ENCODE data around the gene TBCE. TPM values are rescaled to one million over a fixed set of nuclear protein-coding genes. Genes with fewer than 3 reads are reported as not detected.

The TBCE gene
- total and polyA plus RNA-seq, 9 of the 15 experiments (the other 6 are each of a cell fraction or from before 2014, with no cell fraction given), result 52.6 to 92.1 (median 82.1) TPM

DNA sequence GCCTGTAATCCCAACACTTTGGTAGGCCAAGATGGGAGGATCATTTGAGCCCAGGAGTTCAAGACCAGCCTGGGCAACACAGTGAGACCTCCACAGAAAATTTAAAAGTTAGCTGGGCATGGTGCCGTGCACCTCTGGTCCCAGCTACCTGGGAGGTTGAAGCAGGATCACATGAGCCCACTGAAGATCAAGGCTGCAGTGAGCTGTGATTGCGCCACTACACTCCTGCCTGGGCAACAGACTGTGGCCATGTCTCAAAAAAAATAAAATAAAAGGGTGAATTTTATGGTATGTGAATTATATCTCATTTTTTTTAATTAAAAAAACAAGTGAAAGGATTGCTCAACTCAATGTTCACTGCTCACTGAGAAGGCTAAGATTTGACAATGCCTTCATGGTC lies 48.0 kb upstream of the TBCE start:
- POLR2A ChIA-PET, result interaction anchor here (3.0 to 7.3 kb wide), 2 partner anchors 7 to 12 kb away, joined by 15 to 38 read pairs; partner anchors contain the start of genes ARID4B and GGPS1

GRCh38 chr1:235320521-235321179 lies 46.6 kb upstream of the TBCE start:
- H3K27ac ChIP-seq (ENCODE audit: extremely low read depth, low read depth, low read length), result peak overlapping the region; percentile 16; the same call in 1 of the 3 replicates
- H2AFZ ChIP-seq (ENCODE audit: low read depth, low read length), result no peak overlapping the region
- no peak overlapping the region for H3K9ac ChIP-seq (ENCODE audit: insufficient read depth in 1 of 2, low read depth in 2 of 2, low read length in 2 of 2)
- H3K4me1 ChIP-seq (replicated peaks in 1 of 2; ENCODE audit: control insufficient read depth in 2 of 2, insufficient read depth in 2 of 2, low read length in 2 of 2), result peaks cover 4 to 7% of the 10 kb centered on the region in 2 experiments; a peak in 3 of 5 replicates
- no TSS peak for BruUV-seq (replicated peaks)
- no peak overlapping the region for H3K4me2 ChIP-seq (ENCODE audit: insufficient read depth, low read length)
- H4K20me1 ChIP-seq (replicated peaks; ENCODE audit: control insufficient read depth, insufficient read depth, low read length), result no peaks in the 10 kb centered on the region; the same call in 1 of the 2 replicates
- no peaks in the 10 kb centered on the region for H3K9me1 ChIP-seq (ENCODE audit: control insufficient read depth, insufficient read depth, low read length)
- intact Hi-C loops (cut with micrococcal nuclease) (no loop called here), in situ Hi-C loops (cut with MboI) (no loop called here)
- peaks cover 48% of the 10 kb centered on the region for H3K36me3 ChIP-seq (ENCODE audit: control insufficient read depth, insufficient read depth, low read length)
- WGBS (ENCODE audit: insufficient coverage, low coverage, missing lambda C conversion rate), result 59% methylated on average over 6 of the region's 6 CpGs
- ChIA-PET CTCF (ENCODE audit: low intra/inter-chr PET ratio) (no interaction called here), POLR2A (interaction anchor here (0.6 kb wide), 1 partner anchor 10 kb away, joined by 3 read pairs; no protein-coding TSS in a partner anchor)
- H3K79me2 ChIP-seq (ENCODE audit: control insufficient read depth, insufficient read depth, low read length), result peaks cover 95% of the 10 kb centered on the region
- FAIRE-seq (no peak), ATAC-seq (peak; percentile 4), DNase-seq (ENCODE audit: extremely low read depth in 1 of 4, low spot score in 3 of 4) (no peak)
- H3K4me3 ChIP-seq, result no peak overlapping the region
- H3K27me3 ChIP-seq (ENCODE audit: control insufficient read depth in 2 of 2, insufficient read depth in 2 of 2, low read length in 2 of 2), result no peaks in the 10 kb centered on the region
- H3K9me3 ChIP-seq (replicated peaks; ENCODE audit: control insufficient read depth, insufficient read depth, low read depth, low read length), result no peaks in the 10 kb centered on the region
- TF ChIP-seq MBD2 (IDR thresholded peaks at IDR 0.05; ENCODE audit: borderline replicate concordance, low read depth), result no peak
- 0 out of 2 replicates have a peak, but pooled peaks have one; percentile 18 for TF ChIP-seq HDGF (IDR thresholded peaks at IDR 0.05)
- TF ChIP-seq CHD4 (IDR thresholded peaks at IDR 0.05; ENCODE audit: insufficient read depth, insufficient replicate concordance, low read depth, low read length, poor library complexity, severe bottlenecking), result no peak
- no peak for TF ChIP-seq XRCC5 (IDR thresholded peaks at IDR 0.05; ENCODE audit: low read depth, low read length)
- TF ChIP-seq FOXA3 (CRISPR knock-in tag; conservative IDR thresholded peaks at IDR 0.05 in 1 of 2, IDR thresholded peaks at IDR 0.05 in 1 of 2), result 0 out of 4 replicates have a peak, but pooled peaks of 1 of the 2 experiments have one; percentile 45
- TF ChIP-seq, protein P1, sequence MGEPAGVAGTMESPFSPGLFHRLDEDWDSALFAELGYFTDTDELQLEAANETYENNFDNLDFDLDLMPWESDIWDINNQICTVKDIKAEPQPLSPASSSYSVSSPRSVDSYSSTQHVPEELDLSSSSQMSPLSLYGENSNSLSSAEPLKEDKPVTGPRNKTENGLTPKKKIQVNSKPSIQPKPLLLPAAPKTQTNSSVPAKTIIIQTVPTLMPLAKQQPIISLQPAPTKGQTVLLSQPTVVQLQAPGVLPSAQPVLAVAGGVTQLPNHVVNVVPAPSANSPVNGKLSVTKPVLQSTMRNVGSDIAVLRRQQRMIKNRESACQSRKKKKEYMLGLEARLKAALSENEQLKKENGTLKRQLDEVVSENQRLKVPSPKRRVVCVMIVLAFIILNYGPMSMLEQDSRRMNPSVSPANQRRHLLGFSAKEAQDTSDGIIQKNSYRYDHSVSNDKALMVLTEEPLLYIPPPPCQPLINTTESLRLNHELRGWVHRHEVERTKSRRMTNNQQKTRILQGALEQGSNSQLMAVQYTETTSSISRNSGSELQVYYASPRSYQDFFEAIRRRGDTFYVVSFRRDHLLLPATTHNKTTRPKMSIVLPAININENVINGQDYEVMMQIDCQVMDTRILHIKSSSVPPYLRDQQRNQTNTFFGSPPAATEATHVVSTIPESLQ (CRISPR knock-in tag; IDR thresholded peaks at IDR 0.05), result no peak
- TF ChIP-seq CBFA2T2 (conservative IDR thresholded peaks at IDR 0.05), result no peak
- TF ChIP-seq ZNF696 (CRISPR knock-in tag; conservative IDR thresholded peaks at IDR 0.05), result no peak
- TF ChIP-seq HCFC1 (IDR thresholded peaks at IDR 0.05; ENCODE audit: low read depth, low read length), result no peak
- TF ChIP-seq C11orf30 (IDR thresholded peaks at IDR 0.05; ENCODE audit: low read depth), result peak; percentile 24; the same call in 1 of the 2 replicates
- no peak for TF ChIP-seq MCM2 (IDR thresholded peaks at IDR 0.05; ENCODE audit: low read depth)
- TF ChIP-seq SETDB1 (IDR thresholded peaks at IDR 0.05; ENCODE audit: low read length), result no peak

More for the DNA sequence above, 48.0 kb upstream of the TBCE start:
- Histone ChIP-seq H3K4me1 (replicated peaks in 1 of 2; ENCODE audit: control insufficient read depth in 2 of 2, insufficient read depth in 2 of 2, low read length in 2 of 2) (peaks cover 3 to 4% of the 10 kb centered on the region in 2 experiments; a peak in 3 of 5 replicates), H2AFZ (ENCODE audit: low read depth, low read length) (no peak overlapping the region), H3K4me2 (ENCODE audit: insufficient read depth, low read length) (no peak overlapping the region), H3K9ac (ENCODE audit: insufficient read depth in 1 of 2, low read depth in 2 of 2, low read length in 2 of 2) (no peak overlapping the region), H3K9me3 (replicated peaks; ENCODE audit: control insufficient read depth, insufficient read depth, low read depth, low read length) (no peaks in the 10 kb centered on the region), H3K4me3 (no peak overlapping the region), H3K79me2 (ENCODE audit: control insufficient read depth, insufficient read depth, low read length) (peaks cover 95% of the 10 kb centered on the region), H4K20me1 (replicated peaks; ENCODE audit: control insufficient read depth, insufficient read depth, low read length) (no peaks in the 10 kb centered on the region; the same call in 1 of the 2 replicates), H3K27me3 (ENCODE audit: control insufficient read depth in 2 of 2, insufficient read depth in 2 of 2, low read length in 2 of 2) (no peaks in the 10 kb centered on the region), H3K36me3 (ENCODE audit: control insufficient read depth, insufficient read depth, low read length) (peaks cover 42% of the 10 kb centered on the region), H3K27ac (ENCODE audit: extremely low read depth, low read depth, low read length) (no peak overlapping the region), H3K9me1 (ENCODE audit: control insufficient read depth, insufficient read depth, low read length) (no peaks in the 10 kb centered on the region)
- 100% methylated on average over 2 of the region's 2 CpGs for WGBS (ENCODE audit: insufficient coverage, low coverage, missing lambda C conversion rate)
- no peak for ATAC-seq
- intact Hi-C loops (cut with micrococcal nuclease), result no loop called here
- no peak for DNase-seq (ENCODE audit: extremely low read depth in 1 of 4, low spot score in 3 of 4)
- CTCF ChIA-PET (ENCODE audit: low intra/inter-chr PET ratio), result no interaction called here
- TF ChIP-seq CEBPB (tag; IDR thresholded peaks at IDR 0.05) (0 out of 2 replicates have a peak, but pooled peaks have one; percentile 30), CEBPG (CRISPR knock-in tag; IDR thresholded peaks at IDR 0.05) (no peak), CEBPG (tag; conservative IDR thresholded peaks at IDR 0.05 in 1 of 2, IDR thresholded peaks at IDR 0.05 in 1 of 2) (0 out of 4 replicates have a peak, but pooled peaks of 1 of the 2 experiments have one; percentile 18), SOX6 (IDR thresholded peaks at IDR 0.05) (no peak)
- no peak for FAIRE-seq
- BruUV-seq (replicated peaks), result no TSS peak
- in situ Hi-C loops (cut with MboI), result no loop called here
